Smooth muscle cell (in vitro differentiated cells): ENCODE data around the gene FN3K. TPM values are rescaled to one million over a fixed set of nuclear protein-coding genes. Genes with fewer than 3 reads are reported as not detected.

Experiments
- DNase-seq: peaks from one replicate; lab custom pipeline; 2025; ENCODE audit not compliant: unreplicated experiment; lab: John Stamatoyannopoulos, UW
- H2AFZ ChIP-seq: fragments of 200-600 bp; sonication (generic); 2 replicates; pipeline ENCODE4 v1.6.0; 2016; ENCODE audit warnings: antibody characterized with exemption, low read depth, mild to moderate bottlenecking
- H3F3A ChIP-seq: fragments of 200-600 bp; sonication (generic); 2 replicates; pipeline ENCODE4 v1.6.0; 2017; ENCODE audit warnings: antibody characterized with exemption, low read depth
- H3K27ac ChIP-seq: fragments of 200-600 bp; sonication (generic); 2 replicates; pipeline ENCODE4 v1.5.1; 2016; ENCODE audit warnings: low read depth, mild to moderate bottlenecking
- H3K27me3 ChIP-seq: fragments of 200-600 bp; sonication (generic); 2 replicates; pipeline ENCODE4 v1.6.1; 2016; ENCODE audit warnings: low read depth, mild to moderate bottlenecking
- H3K36me3 ChIP-seq: fragments of 200-600 bp; sonication (generic); 2 replicates; pipeline ENCODE4 v1.5.1; 2016; ENCODE audit warnings: low read depth
- H3K4me1 ChIP-seq: fragments of 200-600 bp; sonication (generic); 2 replicates; pipeline ENCODE4 v1.5.1; 2016; ENCODE audit warnings: low read depth
- H3K4me2 ChIP-seq: fragments of 200-600 bp; sonication (generic); 2 replicates; pipeline ENCODE4 v1.6.0; 2016; ENCODE audit warnings: mild to moderate bottlenecking
- H3K4me3 ChIP-seq: fragments of 200-600 bp; sonication (generic); 2 replicates; pipeline ENCODE4 v1.5.1; 2016; ENCODE audit warnings: mild to moderate bottlenecking
- H3K79me2 ChIP-seq: fragments of 200-600 bp; sonication (generic); 2 replicates; pipeline ENCODE4 v1.6.0; 2016; ENCODE audit warnings: low read depth, mild to moderate bottlenecking
- H3K9ac ChIP-seq: fragments of 200-600 bp; sonication (generic); 2 replicates; pipeline ENCODE4 v1.6.0; 2016; ENCODE audit warnings: low read depth
- H3K9me3 ChIP-seq: fragments of 200-600 bp; sonication (generic); replicated peaks from 2 replicates; pipeline ENCODE4 v1.5.1; 2016; ENCODE audit warnings: low read depth
- H4K20me1 ChIP-seq: fragments of 200-600 bp; sonication (generic); 2 replicates; pipeline ENCODE4 v1.6.0; 2016; ENCODE audit warnings: low read depth
- WGBS: methylation state at CpG from one replicate; pipeline ENCODE4 v1.1.7; 2016; ENCODE audit warnings: low lambda C conversion rate; 5-methylcytosine and 5-hydroxymethylcytosine counted together
- polyA plus RNA-seq: library from polyadenylated mRNA; unstranded; fragments of >200 nt; fragmentation: Nextera tagmentation; extraction: Ambion mirVana; gene quantifications from 2 replicates; pipeline ENCODE4 v1.2.1, GENCODE V29; 2016
- total RNA-seq: library from RNA; depleted of rRNA; stranded (reverse); fragments of >200 nt; gene quantifications from 2 replicates; pipeline ENCODE4 v1.2.3, GENCODE V29; 2014
- TF ChIP-seq, protein P1 (sequence below): fragments of 200-600 bp; sonication (generic); IDR thresholded peaks from 2 replicates; pipeline ENCODE4 v1.5.1; 2017; ENCODE audit warnings: borderline replicate concordance, mild to moderate bottlenecking, antibody characterized with exemption; ENCODE audit not compliant: insufficient read depth, poor library complexity, severe bottlenecking

Gene FN3K
- total and polyA plus RNA-seq, 2 experiments from 2014 or later = 0.94 to 1.2 TPM

DNA sequence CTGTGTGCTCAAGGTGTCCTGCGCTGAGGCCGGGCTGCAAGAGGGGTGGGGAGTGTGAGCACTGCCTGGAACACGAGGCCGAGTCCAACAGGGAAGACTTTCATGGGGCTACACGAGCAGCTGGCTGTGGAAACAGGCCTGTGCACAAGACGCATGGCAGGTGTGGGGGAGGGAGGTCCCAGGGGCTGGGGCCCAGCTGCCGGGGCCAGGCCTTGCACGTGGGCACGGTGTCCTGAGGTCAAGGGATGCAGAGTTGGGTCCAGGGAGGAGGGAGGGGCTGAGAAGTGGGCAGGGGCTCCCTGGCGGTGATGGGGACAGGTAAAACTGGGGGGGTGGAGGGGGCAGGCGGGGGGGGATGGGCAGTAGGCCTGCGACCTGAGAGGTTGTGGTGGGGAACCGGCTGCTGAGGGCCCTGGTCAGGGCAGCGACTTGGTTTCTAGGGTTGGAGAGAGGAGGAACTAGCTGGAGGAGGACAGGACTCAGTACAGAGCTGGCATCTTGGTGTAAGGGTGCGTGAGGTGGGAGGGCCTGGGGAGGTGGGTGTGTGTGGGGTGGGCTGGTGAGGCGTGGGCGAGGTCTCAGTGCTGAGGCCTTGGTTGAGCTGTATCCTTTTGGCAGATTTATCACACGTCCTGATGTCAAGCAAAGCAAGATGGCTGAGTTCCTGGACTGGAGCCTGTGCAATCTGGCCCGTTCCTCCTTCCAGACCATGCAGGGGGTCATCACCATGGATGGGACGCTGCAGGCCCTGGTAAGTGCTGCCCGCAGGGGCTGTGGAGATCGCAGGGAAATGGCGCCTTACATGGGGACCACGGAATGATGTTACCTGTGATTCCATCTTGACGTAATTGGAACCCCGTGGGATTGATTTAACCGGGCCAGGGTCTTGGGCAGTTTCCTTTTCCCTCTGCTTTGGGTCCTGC lies 45.8 kb downstream of the FN3K start:
- Histone ChIP-seq H2AFZ (no peak overlapping the region), H3K79me2 (no peaks in the 10 kb centered on the region), H3F3A (no peaks in the 10 kb centered on the region), H3K27me3 (no peaks in the 10 kb centered on the region), H4K20me1 (no peaks in the 10 kb centered on the region), H3K4me1 (no peaks in the 10 kb centered on the region), H3K36me3 (no peaks in the 10 kb centered on the region), H3K9me3 (no peaks in the 10 kb centered on the region), H3K4me3 (no peak overlapping the region), H3K27ac (no peak overlapping the region), H3K9ac (no peak overlapping the region), H3K4me2 (no peak overlapping the region)
- DNase-seq = no peak
- 90% methylated on average over 20 of the region's 27 CpGs for WGBS
- TF ChIP-seq, protein P1, sequence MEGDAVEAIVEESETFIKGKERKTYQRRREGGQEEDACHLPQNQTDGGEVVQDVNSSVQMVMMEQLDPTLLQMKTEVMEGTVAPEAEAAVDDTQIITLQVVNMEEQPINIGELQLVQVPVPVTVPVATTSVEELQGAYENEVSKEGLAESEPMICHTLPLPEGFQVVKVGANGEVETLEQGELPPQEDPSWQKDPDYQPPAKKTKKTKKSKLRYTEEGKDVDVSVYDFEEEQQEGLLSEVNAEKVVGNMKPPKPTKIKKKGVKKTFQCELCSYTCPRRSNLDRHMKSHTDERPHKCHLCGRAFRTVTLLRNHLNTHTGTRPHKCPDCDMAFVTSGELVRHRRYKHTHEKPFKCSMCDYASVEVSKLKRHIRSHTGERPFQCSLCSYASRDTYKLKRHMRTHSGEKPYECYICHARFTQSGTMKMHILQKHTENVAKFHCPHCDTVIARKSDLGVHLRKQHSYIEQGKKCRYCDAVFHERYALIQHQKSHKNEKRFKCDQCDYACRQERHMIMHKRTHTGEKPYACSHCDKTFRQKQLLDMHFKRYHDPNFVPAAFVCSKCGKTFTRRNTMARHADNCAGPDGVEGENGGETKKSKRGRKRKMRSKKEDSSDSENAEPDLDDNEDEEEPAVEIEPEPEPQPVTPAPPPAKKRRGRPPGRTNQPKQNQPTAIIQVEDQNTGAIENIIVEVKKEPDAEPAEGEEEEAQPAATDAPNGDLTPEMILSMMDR = no peak

DNA sequence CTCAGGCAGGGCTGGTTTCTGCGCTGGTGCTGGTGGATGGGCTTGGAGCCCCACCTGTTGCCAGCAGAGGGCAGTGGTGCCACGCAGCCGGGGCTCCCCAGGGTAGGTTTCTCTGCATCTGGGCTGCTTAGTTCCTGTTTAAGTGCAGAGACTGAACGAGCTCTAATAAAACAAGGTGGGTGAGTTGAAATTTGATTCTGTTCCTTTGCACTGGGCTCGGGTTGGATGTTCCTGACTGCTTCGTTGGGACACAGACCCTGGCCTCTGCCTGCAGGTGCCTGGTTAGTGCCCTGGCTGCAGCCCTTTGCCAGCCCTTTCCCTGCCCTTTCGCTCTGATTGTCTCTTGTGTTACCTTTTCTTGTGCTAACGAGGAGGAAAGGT lies 46.5 kb downstream of the FN3K start:
- H4K20me1 ChIP-seq = no peaks in the 10 kb centered on the region
- H3K27me3 ChIP-seq = no peaks in the 10 kb centered on the region
- H3K4me1 ChIP-seq = no peaks in the 10 kb centered on the region
- no peak overlapping the region for H3K27ac ChIP-seq
- WGBS = 35% methylated on average over 8 of the region's 8 CpGs
- no peaks in the 10 kb centered on the region for H3K36me3 ChIP-seq
- H2AFZ ChIP-seq = no peak overlapping the region
- peak; percentile 56 for DNase-seq
- H3K4me3 ChIP-seq = no peak overlapping the region
- TF ChIP-seq, protein P1 = peak; percentile 97
- H3K79me2 ChIP-seq = no peaks in the 10 kb centered on the region
- H3F3A ChIP-seq = no peaks in the 10 kb centered on the region
- no peak overlapping the region for H3K9ac ChIP-seq
- no peaks in the 10 kb centered on the region for H3K9me3 ChIP-seq
- no peak overlapping the region for H3K4me2 ChIP-seq

DNA sequence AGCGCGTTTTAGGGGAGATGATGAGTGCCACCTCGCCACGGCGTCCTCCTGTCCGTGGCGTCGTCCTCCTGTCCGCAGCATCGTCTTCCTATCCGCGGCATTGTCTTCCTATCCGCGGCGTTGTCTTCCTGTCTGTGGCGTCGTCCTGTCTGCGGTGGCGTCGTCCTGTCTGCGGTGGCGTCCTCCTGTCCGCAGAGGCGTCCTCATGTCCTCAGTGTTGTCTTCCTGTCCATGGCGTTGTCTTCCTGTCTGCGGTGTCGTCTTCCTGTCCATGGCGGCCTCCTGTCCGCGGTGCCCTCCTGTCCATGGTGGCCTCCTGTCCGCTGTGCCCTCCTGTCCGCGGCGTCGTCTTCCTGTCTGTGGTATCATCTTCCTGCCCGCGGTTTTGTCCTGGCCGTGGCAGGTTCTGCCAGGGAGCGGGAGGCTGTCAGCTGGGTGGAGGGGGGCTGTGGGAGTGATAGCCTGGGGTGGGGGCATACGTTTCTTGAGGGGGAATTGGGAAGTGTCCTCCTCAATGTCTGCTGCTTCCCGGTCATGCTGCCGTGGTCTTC lies 47.3 kb downstream of the FN3K start:
- Histone ChIP-seq H3K27ac (no peak overlapping the region), H3K4me2 (no peak overlapping the region), H3K9me3 (no peaks in the 10 kb centered on the region), H3K36me3 (no peaks in the 10 kb centered on the region), H3K79me2 (no peaks in the 10 kb centered on the region), H3K9ac (no peak overlapping the region), H2AFZ (no peak overlapping the region), H4K20me1 (no peaks in the 10 kb centered on the region), H3K4me1 (no peaks in the 10 kb centered on the region), H3K4me3 (no peak overlapping the region), H3F3A (no peaks in the 10 kb centered on the region), H3K27me3 (no peaks in the 10 kb centered on the region)
- TF ChIP-seq, protein P1 = no peak
- WGBS = 99% methylated on average over 42 of the region's 42 CpGs
- DNase-seq = no peak
